ENCODE data around the gene RAB40AL. TPM values are rescaled to one million over a fixed set of nuclear protein-coding genes. Genes with fewer than 3 reads are reported as not detected.

RAB40AL gene
- polyA plus RNA-seq, 1 of the 3 experiments (the other 2 are of a cell fraction), result 0.67 TPM

GRCh38 chrX:102892103-102892502, 45.0 kb upstream of the RAB40AL start:
- Histone ChIP-seq H3K27ac (ENCODE audit: low read depth in 2 of 2, low read length in 1 of 2) (no peak overlapping the region), H2AFZ (ENCODE audit: low read depth) (no peak overlapping the region), H3K36me3 (replicated peaks in 1 of 2; ENCODE audit: control insufficient read depth in 1 of 2, insufficient read depth in 2 of 2, low read length in 1 of 2) (peaks cover 5 to 12% of the 10 kb centered on the region in 2 experiments), H3K9ac (no peak overlapping the region), H3K27me3 (ENCODE audit: insufficient read depth) (no peaks in the 10 kb centered on the region), H3K9me2 (no peaks in the 10 kb centered on the region), H4K20me1 (ENCODE audit: insufficient read depth) (peaks cover 2% of the 10 kb centered on the region; the same call in 1 of the 2 replicates), H3K79me2 (ENCODE audit: insufficient read depth) (no peaks in the 10 kb centered on the region), H3F3A (replicated peaks; ENCODE audit: insufficient read depth) (peaks cover 9% of the 10 kb centered on the region), H3K9me3 (no peaks in the 10 kb centered on the region), H3K4me1 (ENCODE audit: control insufficient read depth in 1 of 2, insufficient read depth in 2 of 2, low read depth in 1 of 2, low read length in 1 of 2) (no peaks in the 10 kb centered on the region), H3K4me2 (no peak overlapping the region), H3K4me3 (ENCODE audit: low read depth in 2 of 2, low read length in 1 of 2) (no peak overlapping the region)
- CTCF ChIA-PET, result no interaction called here
- 100% methylated on average over 1 of the region's 1 CpG for WGBS (ENCODE audit: low lambda C conversion rate)
- POLR2A ChIA-PET, result no interaction called here
- DNase-seq, result no peak
- TF ChIP-seq SMC3 (IDR thresholded peaks at IDR 0.05; ENCODE audit: low read depth, low read length), result no peak
- TF ChIP-seq, protein P1, sequence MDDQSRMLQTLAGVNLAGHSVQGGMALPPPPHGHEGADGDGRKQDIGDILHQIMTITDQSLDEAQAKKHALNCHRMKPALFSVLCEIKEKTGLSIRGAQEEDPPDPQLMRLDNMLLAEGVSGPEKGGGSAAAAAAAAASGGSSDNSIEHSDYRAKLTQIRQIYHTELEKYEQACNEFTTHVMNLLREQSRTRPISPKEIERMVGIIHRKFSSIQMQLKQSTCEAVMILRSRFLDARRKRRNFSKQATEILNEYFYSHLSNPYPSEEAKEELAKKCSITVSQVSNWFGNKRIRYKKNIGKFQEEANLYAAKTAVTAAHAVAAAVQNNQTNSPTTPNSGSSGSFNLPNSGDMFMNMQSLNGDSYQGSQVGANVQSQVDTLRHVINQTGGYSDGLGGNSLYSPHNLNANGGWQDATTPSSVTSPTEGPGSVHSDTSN (IDR thresholded peaks at IDR 0.05), result peak; percentile 25; the same call in 1 of the 2 replicates

GRCh38 chrX:102899940-102900916, 36.8 kb upstream of the RAB40AL start:
- POLR2A ChIA-PET, result no interaction called here
- peaks cover 10 to 12% of the 10 kb centered on the region in 2 experiments for H3K36me3 ChIP-seq (replicated peaks in 1 of 2; ENCODE audit: control insufficient read depth in 1 of 2, insufficient read depth in 2 of 2, low read length in 1 of 2)
- H3K4me3 ChIP-seq (ENCODE audit: low read depth in 2 of 2, low read length in 1 of 2), result no peak overlapping the region; a peak in 1 of 4 replicates
- H3K9me3 ChIP-seq, result no peaks in the 10 kb centered on the region
- H3K27me3 ChIP-seq (ENCODE audit: insufficient read depth), result no peaks in the 10 kb centered on the region
- H3K27ac ChIP-seq (ENCODE audit: low read depth in 2 of 2, low read length in 1 of 2), result no peak overlapping the region
- TF ChIP-seq EZH2phosphoT487 (IDR thresholded peaks at IDR 0.05; ENCODE audit: borderline replicate concordance, low read depth), result no peak
- no peak for TF ChIP-seq FOSL2 (IDR thresholded peaks at IDR 0.05; ENCODE audit: borderline replicate concordance, low read depth)
- TF ChIP-seq USF1 (IDR thresholded peaks at IDR 0.05; ENCODE audit: borderline replicate concordance, low read depth), result no peak
- TF ChIP-seq CTCF (IDR thresholded peaks at IDR 0.05), result peak; percentile 80
- TF ChIP-seq FOXM1 (IDR thresholded peaks at IDR 0.05; ENCODE audit: low read depth), result no peak
- TF ChIP-seq GABPA (IDR thresholded peaks at IDR 0.05; ENCODE audit: low read depth), result no peak
- no peak for TF ChIP-seq NFIC (IDR thresholded peaks at IDR 0.05; ENCODE audit: borderline replicate concordance)
- TF ChIP-seq SIN3A (IDR thresholded peaks at IDR 0.05; ENCODE audit: borderline replicate concordance, low read depth, low read length), result no peak
- no peak for TF ChIP-seq MAX (IDR thresholded peaks at IDR 0.05; ENCODE audit: low read depth)
- TF ChIP-seq MEF2A (IDR thresholded peaks at IDR 0.05; ENCODE audit: borderline replicate concordance, low read depth), result no peak
- TF ChIP-seq JUND (IDR thresholded peaks at IDR 0.05), result no peak
- TF ChIP-seq, protein P2, sequence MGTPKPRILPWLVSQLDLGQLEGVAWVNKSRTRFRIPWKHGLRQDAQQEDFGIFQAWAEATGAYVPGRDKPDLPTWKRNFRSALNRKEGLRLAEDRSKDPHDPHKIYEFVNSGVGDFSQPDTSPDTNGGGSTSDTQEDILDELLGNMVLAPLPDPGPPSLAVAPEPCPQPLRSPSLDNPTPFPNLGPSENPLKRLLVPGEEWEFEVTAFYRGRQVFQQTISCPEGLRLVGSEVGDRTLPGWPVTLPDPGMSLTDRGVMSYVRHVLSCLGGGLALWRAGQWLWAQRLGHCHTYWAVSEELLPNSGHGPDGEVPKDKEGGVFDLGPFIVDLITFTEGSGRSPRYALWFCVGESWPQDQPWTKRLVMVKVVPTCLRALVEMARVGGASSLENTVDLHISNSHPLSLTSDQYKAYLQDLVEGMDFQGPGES (IDR thresholded peaks at IDR 0.05; ENCODE audit: low read depth, low read length), result no peak
- TF ChIP-seq USF2 (IDR thresholded peaks at IDR 0.05; ENCODE audit: borderline replicate concordance, low read depth, low read length), result no peak
- peak; percentile 71 for TF ChIP-seq RAD21 (IDR thresholded peaks at IDR 0.05; ENCODE audit: low read length)
- TF ChIP-seq RXRA (IDR thresholded peaks at IDR 0.05; ENCODE audit: borderline replicate concordance, low read depth), result no peak
- TF ChIP-seq TAF1 (IDR thresholded peaks at IDR 0.05; ENCODE audit: borderline replicate concordance, low read depth, low read length), result no peak
- peak; percentile 42 for TF ChIP-seq SMC3 (IDR thresholded peaks at IDR 0.05; ENCODE audit: low read depth, low read length)
- 51% methylated on average over 15 of the region's 15 CpGs for WGBS (ENCODE audit: low lambda C conversion rate)
- CTCF ChIA-PET, result interaction anchor here (0.6 to 3.4 kb wide), 26 partner anchors 10 to 813 kb away, joined by 3 to 41 read pairs (median 5); no protein-coding TSS in a partner anchor
- peaks cover 11% of the 10 kb centered on the region for H3F3A ChIP-seq (replicated peaks; ENCODE audit: insufficient read depth)
- peak; percentile 45 for DNase-seq
- no peak overlapping the region for H3K9ac ChIP-seq
- H2AFZ ChIP-seq (ENCODE audit: low read depth), result no peak overlapping the region
- H3K9me2 ChIP-seq, result no peaks in the 10 kb centered on the region
- H4K20me1 ChIP-seq (ENCODE audit: insufficient read depth), result peaks cover 5% of the 10 kb centered on the region; the same call in 1 of the 2 replicates
- H3K79me2 ChIP-seq (ENCODE audit: insufficient read depth), result no peaks in the 10 kb centered on the region
- H3K4me2 ChIP-seq, result no peak overlapping the region
- no peaks in the 10 kb centered on the region; a peak in 1 of 4 replicates for H3K4me1 ChIP-seq (ENCODE audit: control insufficient read depth in 1 of 2, insufficient read depth in 2 of 2, low read depth in 1 of 2, low read length in 1 of 2)

Data from SK-N-SH (cell line).